Liver (tissue), 9 donors: ENCODE measurements around the gene LRRC25. TPM values are rescaled to one million over a fixed set of nuclear protein-coding genes. Genes with fewer than 3 reads are reported as not detected.
A peak's percentile ranks its signal among the peaks of the same experiment; 100 is the strongest.

Source experiments
- DNase-seq: peaks from one replicate; pipeline ENCODE4 v3.0.0-alpha.2; 2017; ENCODE audit warnings: low spot score
- H3K27ac ChIP-seq, 2 donors: one replicate each; pipeline ENCODE4 v1.7.0; 2013; ENCODE audit warnings: inconsistent platforms in 2 of 2, low read length in 2 of 2, control low read depth in 1 of 2, low read depth in 1 of 2, mild to moderate bottlenecking in 1 of 2
- H3K27me3 ChIP-seq, 4 donors: one replicate each; pipeline versions ENCODE4 v1.6.1 to v1.7.0; 2013; ENCODE audit warnings: low read length in 3 of 4, inconsistent platforms in 1 of 4, mild to moderate bottlenecking in 1 of 4, moderate library complexity in 1 of 4; ENCODE audit not compliant: control insufficient read depth in 4 of 4, insufficient read depth in 4 of 4
- H3K36me3 ChIP-seq, 4 donors: one replicate each; pipeline versions ENCODE4 v1.6.1 to v1.7.0; 2013; ENCODE audit warnings: low read length in 3 of 4, mild to moderate bottlenecking in 3 of 4, low read depth in 1 of 4, moderate library complexity in 1 of 4; ENCODE audit not compliant: control insufficient read depth in 4 of 4, insufficient read depth in 3 of 4
- H3K4me1 ChIP-seq, 4 donors: one replicate each; pipeline versions ENCODE4 v1.6.1 to v1.7.0; 2013; ENCODE audit warnings: low read length in 3 of 4, mild to moderate bottlenecking in 3 of 4, moderate library complexity in 1 of 4; ENCODE audit not compliant: control insufficient read depth in 4 of 4, insufficient read depth in 4 of 4
- H3K4me3 ChIP-seq, 3 donors: one replicate each; pipeline versions ENCODE4 v1.6.1 to v1.7.0; 2013; ENCODE audit warnings: low read length in 3 of 3, control low read depth in 1 of 3, low read depth in 1 of 3, mild to moderate bottlenecking in 1 of 3
- H3K9ac ChIP-seq, 2 donors: one replicate each; pipeline ENCODE4 v1.7.0; 2013; ENCODE audit warnings: low read length in 2 of 2, mild to moderate bottlenecking in 2 of 2, moderate library complexity in 2 of 2, control low read depth in 1 of 2, low read depth in 1 of 2
- H3K9me3 ChIP-seq, 4 donors: one replicate each; pipeline versions ENCODE4 v1.6.1 to v1.7.0; 2013; ENCODE audit warnings: low read length in 3 of 4; ENCODE audit not compliant: control insufficient read depth in 4 of 4
- ATF3 ChIP-seq: IDR thresholded peaks from 2 replicates; pipeline ENCODE4 v1.6.1; 2016; ENCODE audit warnings: antibody characterized with exemption
- CTCF ChIP-seq: fragments of 150-350 bp; IDR thresholded peaks from 2 replicates; pipeline ENCODE4 v1.5.1; 2017; ENCODE audit warnings: improper control_type of control experiment, low read depth, low read length; ENCODE audit not compliant: missing input control
- EGR1 ChIP-seq, 2 donors: IDR thresholded peaks; 2 replicates each; pipeline ENCODE4 v1.6.1; 2016 to 2018; ENCODE audit warnings: antibody characterized with exemption in 2 of 2, low read depth in 2 of 2
- FOXA1 ChIP-seq: IDR thresholded peaks from 2 replicates; pipeline ENCODE4 v1.6.1; 2016; ENCODE audit warnings: antibody characterized with exemption
- FOXA2 ChIP-seq: IDR thresholded peaks from 2 replicates; pipeline ENCODE4 v1.6.1; 2016; ENCODE audit warnings: antibody characterized with exemption
- GABPA ChIP-seq, 2 donors: IDR thresholded peaks in 1 of 2; conservative IDR thresholded peaks in 1 of 2; 2 replicates each; pipeline ENCODE4 v1.6.1; 2016; ENCODE audit warnings: antibody characterized with exemption in 2 of 2, mild to moderate bottlenecking in 1 of 2, moderate library complexity in 1 of 2
- HNF4A ChIP-seq, 2 donors: conservative IDR thresholded peaks; 2 replicates each; pipeline ENCODE4 v1.6.1; 2016; ENCODE audit warnings: antibody characterized with exemption in 2 of 2, mild to moderate bottlenecking in 2 of 2
- HNF4G ChIP-seq: IDR thresholded peaks from 2 replicates; pipeline ENCODE4 v1.6.1; 2016; ENCODE audit warnings: antibody characterized with exemption
- JUND ChIP-seq, 2 donors: IDR thresholded peaks; 2 replicates each; pipeline ENCODE4 v1.6.1; 2016; ENCODE audit warnings: antibody characterized with exemption in 2 of 2
- MAX ChIP-seq: IDR thresholded peaks from 2 replicates; pipeline ENCODE4 v1.6.1; 2016; ENCODE audit warnings: antibody characterized with exemption
- NR2F2 ChIP-seq: IDR thresholded peaks from 2 replicates; pipeline ENCODE4 v1.6.1; 2016; ENCODE audit warnings: antibody characterized with exemption
- RAD21 ChIP-seq, 2 donors: IDR thresholded peaks; 2 replicates each; pipeline ENCODE4 v1.6.1; 2016; ENCODE audit warnings: antibody characterized with exemption in 2 of 2, mild to moderate bottlenecking in 2 of 2
- REST ChIP-seq: IDR thresholded peaks from 2 replicates; pipeline ENCODE4 v1.6.1; 2016; ENCODE audit warnings: antibody characterized with exemption, mild to moderate bottlenecking
- RXRA ChIP-seq, 2 donors: IDR thresholded peaks; 2 replicates each; pipeline ENCODE4 v1.6.1; 2017 to 2018; ENCODE audit warnings: antibody characterized with exemption in 2 of 2, mild to moderate bottlenecking in 1 of 2
- SP1 ChIP-seq: IDR thresholded peaks from 2 replicates; pipeline ENCODE4 v1.6.1; 2018; ENCODE audit warnings: antibody characterized with exemption, mild to moderate bottlenecking
- TAF1 ChIP-seq: conservative IDR thresholded peaks from 2 replicates; pipeline ENCODE4 v1.6.1; 2016; ENCODE audit warnings: antibody characterized with exemption, mild to moderate bottlenecking
- YY1 ChIP-seq: IDR thresholded peaks from 2 replicates; pipeline ENCODE4 v1.6.1; 2016; ENCODE audit warnings: antibody characterized with exemption, mild to moderate bottlenecking
- ZBTB33 ChIP-seq: IDR thresholded peaks from 2 replicates; pipeline ENCODE4 v1.6.1; 2016; ENCODE audit warnings: antibody characterized with exemption
- WGBS: extraction: QIAGEN DNeasy Blood & Tissue Kit; methylation state at CpG from one replicate; pipeline ENCODE4 v1.1.7; 2013; 5-methylcytosine and 5-hydroxymethylcytosine counted together
- polyA plus RNA-seq, 2 donors: library from polyadenylated mRNA; stranded (reverse) in 1 of 2; unstranded in 1 of 2; fragments of 200-250 nt in 1 of 2; fragments of >200 nt in 1 of 2; fragmentation: Nextera tagmentation in 1 of 2; extraction: Ambion mirVana in 1 of 2; gene quantifications; one replicate each; pipeline versions ENCODE4 v1.2.1 to v1.2.3, GENCODE V29; 2013 to 2015
- total RNA-seq, 2 donors: library from RNA; depleted of rRNA; stranded (reverse); fragments of >200 nt; gene quantifications; one replicate each; pipeline ENCODE4 v1.2.3, GENCODE V29; 2014
- donor health status: healthy.
- donor health status: healthy.
- donor health status: healthy.
- donor health status: healthy.
- donor health status: healthy.

LRRC25 gene
- total and polyA plus RNA-seq, 4 donors: 2.3 to 13.4 (median 6.9) TPM

GRCh38 chr19:18385675-18386542 lies 11.5 kb downstream of the LRRC25 start, which contains the start of gene GDF15:
TSS of gene GDF15 (plus strand) at chr19:18386158. CDS start at chr19:18386190, 32 bp downstream.
- peak; percentile 84 for DNase-seq
- Histone ChIP-seq H3K9me3 (no peaks in the 10 kb centered on the region), H3K4me3 (peak within 1 kb of the TSS in 2 of 3 donors; percentile 37 to 43), H3K9ac (peak within 1 kb of the TSS in 1 of 2 donors; percentile 59), H3K36me3 (peaks cover 0 to 5% (median 0%) of the 10 kb centered on the region in 4 donors), H3K4me1 (peaks cover 8 to 34% (median 19%) of the 10 kb centered on the region in 4 donors), H3K27me3 (no peaks in the 10 kb centered on the region), H3K27ac (peak within 1 kb of the TSS; percentile 90)
- WGBS: 17% methylated on average over 33 of the region's 33 CpGs
- TF ChIP-seq ATF3: no peak
- TF ChIP-seq FOXA1: peak; percentile 93
- peak; percentile 60 for TF ChIP-seq MAX
- peak; percentile 68 for TF ChIP-seq CTCF
- peak; percentile 81 for TF ChIP-seq HNF4G
- TF ChIP-seq JUND (IDR thresholded peaks at IDR 0.05): peak in 1 of 2 donors; percentile 29
- TF ChIP-seq REST: peak; percentile 92
- TF ChIP-seq GABPA (IDR thresholded peaks at IDR 0.05 in 1 of 2, conservative IDR thresholded peaks at IDR 0.05 in 1 of 2): no peak
- TF ChIP-seq SP1: peak; percentile 93
- peak; percentile 73 for TF ChIP-seq YY1
- peak; percentile 35 for TF ChIP-seq NR2F2
- TF ChIP-seq ZBTB33: peak; percentile 76
- peak; percentile 72 to 79 for TF ChIP-seq RXRA (IDR thresholded peaks at IDR 0.05)
- peak; percentile 86 to 89 for TF ChIP-seq HNF4A (conservative IDR thresholded peaks at IDR 0.05)
- TF ChIP-seq RAD21 (IDR thresholded peaks at IDR 0.05): peak; percentile 61 to 78
- TF ChIP-seq TAF1: peak; percentile 99
- TF ChIP-seq FOXA2: peak; percentile 85
- peak in 1 of 2 donors; percentile 50 for TF ChIP-seq EGR1 (IDR thresholded peaks at IDR 0.05; ENCODE audit: low read depth in 2 of 2)
